ENCODE data around the gene MAL.
A peak's percentile ranks its signal among the peaks of the same experiment; 100 is the strongest.
"Not testable (repeated sequence)": the region's sequence is repeated elsewhere in the genome, so short reads cannot be mapped to it uniquely, and the experiment has no call there.

Gene MAL

DNA sequence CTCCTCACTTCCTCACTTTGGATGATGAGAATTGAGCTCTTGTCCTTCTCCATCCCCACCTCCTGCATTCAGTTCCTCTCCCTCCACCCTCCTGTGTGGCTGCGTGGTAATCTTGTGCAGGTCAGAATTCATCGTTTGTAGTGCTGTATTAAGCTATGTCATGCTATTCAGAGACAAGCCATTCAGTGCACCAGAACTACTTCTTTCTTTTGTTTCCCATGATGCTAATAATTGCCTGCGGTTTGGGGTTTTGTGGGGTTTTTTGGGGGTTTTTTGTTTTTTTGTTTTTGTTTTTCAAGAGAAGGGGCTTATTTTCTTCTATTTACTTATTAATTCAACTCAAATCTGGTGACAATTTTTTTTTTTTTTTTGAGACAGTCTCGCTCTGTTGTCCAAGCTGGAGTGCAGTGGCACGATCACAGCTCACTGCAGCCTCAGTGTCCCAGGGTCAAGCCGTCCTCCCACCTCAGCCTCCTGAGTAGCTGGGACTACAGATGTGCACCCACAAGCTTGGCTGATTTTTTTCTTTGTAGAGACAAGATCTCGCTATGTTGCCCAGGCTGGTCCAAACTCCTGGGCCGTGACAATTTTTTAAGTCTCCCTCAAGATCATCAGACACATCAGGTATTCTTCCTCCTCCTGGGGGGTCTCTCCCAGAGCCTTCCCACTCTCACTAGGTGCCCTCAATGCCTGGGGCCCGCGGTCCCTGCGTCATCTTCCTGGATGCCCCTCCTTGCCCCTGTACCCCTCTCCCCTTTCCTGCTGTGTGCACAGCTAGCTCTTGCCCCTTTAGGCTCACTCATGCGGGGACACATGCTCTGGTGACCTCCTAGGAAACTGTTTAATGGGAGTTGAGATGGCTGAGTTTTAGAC is 37.8 kb downstream of the MAL start:
- DNase-seq: no peak

DNA sequence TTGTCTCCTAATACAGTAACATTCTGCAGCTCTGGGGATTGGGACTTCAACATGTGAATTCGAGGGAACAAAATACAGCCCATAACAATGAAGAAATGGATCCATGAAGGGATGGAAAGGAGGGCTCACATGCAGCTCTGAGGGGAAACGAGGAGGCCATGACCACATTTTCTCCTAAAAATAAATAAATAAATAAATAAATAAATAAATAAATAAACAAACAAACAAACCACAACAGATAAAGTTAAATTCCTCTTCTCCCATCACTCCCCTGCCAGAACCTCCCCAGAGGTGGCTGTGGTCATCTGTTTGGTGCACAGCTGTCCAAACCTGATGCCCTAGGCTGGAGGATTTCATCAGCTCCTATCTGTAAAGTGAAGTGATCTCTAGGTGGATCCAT is 42.7 kb downstream of the MAL start:
- no peak for DNase-seq

DNA sequence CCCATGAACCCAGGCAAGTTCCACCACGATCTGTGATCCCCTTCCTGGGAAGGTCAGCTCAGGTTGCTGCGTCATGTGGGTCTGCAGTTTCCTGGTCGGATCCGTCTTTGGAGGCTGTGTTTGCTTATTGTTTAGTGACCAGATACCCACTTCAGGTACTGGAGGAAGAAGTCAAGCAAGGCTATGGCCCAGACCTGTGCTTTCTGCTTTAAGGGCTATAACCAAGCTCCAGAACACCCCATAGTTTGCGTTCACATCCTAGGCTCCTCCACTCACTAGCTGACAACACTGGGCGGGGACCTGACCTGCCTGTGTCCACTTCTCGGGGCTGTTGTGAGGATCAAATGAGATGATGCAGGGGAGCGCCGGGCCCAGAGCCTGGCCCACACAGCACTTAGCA is 44.0 kb downstream of the MAL start:
- DNase-seq: no peak

- no peak for DNase-seq
These were observed 46.3 kb downstream of the MAL start for GRCh38 chr2:95071856-95072255.

DNA sequence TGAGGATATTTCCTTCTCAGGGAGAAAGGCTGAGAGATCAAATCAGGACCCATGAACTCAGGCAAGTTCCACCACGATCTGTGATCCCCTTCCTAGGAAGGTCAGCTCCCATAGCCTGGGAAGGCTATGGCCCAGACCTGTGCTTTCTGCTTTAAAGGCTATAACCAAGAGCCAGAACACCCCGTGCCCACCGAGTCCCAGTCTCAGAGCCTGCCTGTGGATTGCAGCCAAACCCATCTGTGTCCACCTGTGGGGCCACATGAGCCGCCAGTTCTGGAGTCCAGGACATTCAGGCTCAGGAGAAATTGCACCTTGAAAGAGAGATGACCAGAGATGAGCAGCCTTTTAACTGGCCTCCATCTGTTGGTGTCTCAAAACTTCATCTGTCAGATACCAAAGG is 46.9 kb downstream of the MAL start:
- DNase-seq: no peak

GRCh38 chr2:95073856-95074662 is 48.6 kb downstream of the MAL start:
- DNase-seq: no peak

DNA sequence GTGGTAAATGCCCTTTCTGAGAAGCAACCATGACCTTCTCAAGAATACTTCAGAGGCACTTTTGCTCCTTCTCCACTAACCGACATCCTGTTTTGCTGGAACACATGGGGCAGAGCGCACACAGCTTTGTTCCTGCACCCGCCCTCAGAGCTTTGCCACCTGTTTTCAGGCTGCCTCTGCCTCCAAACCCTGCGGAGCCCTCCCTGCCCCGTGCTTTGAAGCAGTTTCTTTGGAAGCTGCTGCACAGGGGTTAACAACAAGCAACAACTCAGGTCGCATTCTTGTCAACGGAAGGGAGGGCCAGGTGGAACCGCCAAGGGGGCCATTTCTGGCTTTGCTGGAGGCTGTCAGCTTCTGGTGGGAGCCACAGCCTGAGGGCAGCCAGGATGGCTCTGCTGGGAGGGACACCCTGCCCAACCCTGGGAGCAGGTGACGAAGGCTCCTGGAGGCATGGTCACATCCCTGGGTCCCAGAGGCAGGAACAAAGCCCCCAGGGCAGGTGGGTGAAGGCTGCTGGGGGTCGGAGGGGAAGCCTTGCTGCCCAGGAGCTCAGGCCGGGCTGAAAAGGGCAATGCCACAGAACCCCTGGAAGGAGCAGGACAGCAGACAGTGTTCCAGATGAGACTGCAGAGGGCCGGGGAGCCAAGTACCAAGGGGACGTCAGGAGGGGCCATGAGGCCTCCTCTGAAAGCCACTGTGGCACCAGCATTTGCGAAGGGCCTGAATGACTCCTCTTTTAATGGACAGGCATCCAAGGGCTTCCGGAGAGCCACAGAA is 49.3 kb downstream of the MAL start:
- no peak for DNase-seq

DNA sequence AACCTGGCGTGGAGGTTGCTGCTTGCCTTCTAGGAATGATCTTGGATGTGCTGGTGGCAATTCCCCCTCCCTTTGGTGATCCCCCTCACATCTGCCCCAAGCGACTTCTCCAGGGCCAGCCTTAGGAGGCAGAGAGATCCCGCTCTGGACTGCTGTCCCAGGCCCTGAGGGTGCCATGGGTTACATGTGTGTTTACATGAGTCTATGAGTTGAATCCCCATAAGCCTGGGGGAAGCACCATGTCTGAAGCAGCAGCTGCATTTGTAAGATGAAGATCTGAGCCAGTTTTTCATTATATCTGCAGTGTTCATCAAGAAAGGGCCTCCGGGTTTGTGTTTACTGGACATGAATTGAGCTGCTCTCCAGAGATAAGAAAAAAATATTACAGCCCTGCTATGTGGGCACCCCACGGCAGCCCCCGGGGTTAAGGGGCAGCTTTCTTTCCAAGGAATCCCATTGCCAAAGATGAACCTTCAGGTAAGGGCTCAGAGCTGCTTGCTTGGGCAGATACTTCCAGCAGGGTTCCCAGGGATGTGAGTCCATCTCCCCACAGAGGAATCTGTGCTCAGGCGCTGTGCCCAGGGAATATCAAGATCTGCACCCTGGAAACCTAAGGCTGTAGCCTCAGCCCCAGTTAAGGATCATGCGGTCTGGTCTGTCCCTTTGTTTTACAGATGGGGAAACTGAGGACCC is 50.1 kb downstream of the MAL start:
- no peak for DNase-seq

DNA sequence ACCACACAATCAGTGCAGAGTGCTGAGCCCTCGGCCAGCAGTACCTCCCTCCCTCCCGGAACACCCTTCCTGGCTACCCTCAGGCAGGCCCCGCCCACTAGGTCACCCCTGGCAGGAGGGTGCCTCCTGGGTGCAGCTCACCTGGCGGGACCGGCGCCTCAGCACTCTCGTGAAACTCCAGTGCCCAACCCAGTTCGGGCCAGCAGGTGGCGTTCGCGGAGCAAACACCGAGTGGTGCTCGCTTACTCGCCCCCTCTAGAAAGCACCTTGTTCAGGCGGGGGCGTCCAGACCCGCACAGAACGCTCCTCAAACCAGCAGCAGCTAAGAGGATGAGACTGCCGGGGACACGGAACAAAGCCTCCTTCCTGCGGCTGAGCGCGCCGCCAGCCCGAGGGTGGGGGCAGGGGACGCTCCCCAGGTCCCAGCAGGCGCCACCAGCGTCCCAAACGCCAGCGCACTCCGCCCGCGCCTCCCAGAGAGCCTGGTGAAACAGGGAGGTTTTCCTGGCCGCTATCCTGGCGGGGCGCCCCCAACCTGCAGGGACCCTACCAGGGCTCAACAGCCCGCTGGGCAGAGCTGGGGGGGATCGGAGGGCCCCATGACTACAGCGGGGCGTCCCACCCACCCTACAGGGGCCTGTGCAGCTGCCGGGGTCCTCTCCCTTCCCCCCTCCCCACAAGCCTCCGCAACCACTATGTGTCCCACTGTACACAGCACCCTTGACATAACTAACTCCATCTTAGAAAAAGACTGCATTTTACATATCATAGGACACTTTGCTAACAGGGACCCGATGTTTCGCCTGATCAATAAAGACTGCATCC is 51.4 kb downstream of the MAL start:
- DNase-seq: peak; percentile 88

GRCh38 chr2:95077530-95077825 is 52.0 kb downstream of the MAL start:
- DNase-seq: no peak

DNA sequence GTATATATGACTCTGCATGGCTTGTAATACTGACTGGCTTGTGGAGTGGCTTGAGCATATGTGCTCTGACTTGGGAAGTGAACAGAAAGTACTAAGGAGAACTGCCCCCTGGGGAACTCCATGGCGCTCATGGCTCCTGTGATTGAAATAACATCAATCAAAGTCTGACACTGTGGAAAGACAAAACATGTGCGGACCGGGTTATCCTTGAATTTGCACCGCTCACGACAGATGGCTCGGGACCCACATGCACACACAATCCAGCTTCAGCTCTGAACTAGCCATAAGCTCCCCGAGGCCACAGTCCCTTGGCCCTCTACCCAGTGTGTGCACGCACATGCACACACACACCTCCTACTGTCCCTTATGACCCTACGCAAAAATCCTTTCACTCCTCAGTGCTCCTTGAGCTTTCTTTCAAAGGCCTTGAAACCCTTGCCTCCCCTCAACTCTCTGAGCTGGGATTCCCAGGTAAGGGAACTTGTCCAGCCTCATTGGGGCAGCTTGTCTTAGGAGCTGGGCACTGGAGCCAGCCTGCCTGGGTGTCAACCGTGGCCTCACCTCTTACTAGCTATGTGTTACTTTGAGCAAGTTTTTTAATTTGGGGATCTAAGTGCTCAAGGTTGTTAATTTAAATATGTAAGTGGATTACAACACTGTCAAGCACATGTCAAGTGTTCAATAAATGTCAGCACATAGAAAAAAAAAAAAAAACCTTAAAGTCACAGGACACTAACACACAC is 52.5 kb downstream of the MAL start:
- no peak for DNase-seq

GRCh38 chr2:95079199-95079683 is 53.7 kb downstream of the MAL start:
- DNase-seq: no peak

DNA sequence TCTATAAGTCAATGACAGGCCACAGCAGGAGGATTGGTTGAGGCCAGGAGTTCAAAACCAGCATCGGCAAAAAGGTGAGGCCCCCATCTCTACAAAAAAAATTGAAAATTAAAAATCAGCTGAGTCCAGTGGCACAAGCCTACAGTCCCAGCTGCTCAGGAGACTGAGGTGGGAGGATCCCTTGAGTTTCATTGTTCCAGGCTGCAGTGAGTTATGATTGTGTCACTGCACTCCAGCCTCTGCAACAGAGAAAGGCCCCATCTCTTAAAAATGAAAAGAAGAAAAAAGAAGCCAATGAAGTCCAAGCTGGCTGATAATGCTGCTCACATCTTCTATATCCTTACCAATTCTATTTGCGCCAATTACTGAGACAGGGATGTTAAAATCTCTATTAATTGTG is 57.0 kb downstream of the MAL start:
- DNase-seq: no peak

- no peak for DNase-seq
These were observed 60.5 kb downstream of the MAL start for GRCh38 chr2:95086017-95086416.

GRCh38 chr2:95087379-95087778 is 61.9 kb downstream of the MAL start:
- no peak for DNase-seq

- DNase-seq: no peak
These were observed 66.5 kb downstream of the MAL start for GRCh38 chr2:95091885-95092555.

DNA sequence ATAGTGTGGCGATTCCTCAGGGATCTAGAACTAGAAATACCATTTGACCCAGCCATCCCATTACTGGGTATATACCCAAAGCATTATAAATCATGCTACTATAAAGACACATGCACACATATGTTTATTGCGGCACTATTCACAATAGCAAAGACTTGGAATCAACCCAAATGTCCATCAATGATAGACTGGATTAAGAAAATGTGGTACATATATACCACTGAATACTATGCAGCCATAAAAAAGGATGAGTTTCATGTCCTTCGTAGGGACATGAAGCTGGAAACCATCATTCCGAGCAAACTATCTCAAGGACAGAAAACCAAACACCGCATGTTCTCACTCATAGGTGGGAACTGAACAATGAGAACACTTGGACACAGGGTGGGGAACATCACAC is 72.8 kb downstream of the MAL start:
- DNase-seq: not testable (repeated sequence)

GRCh38 chr2:95099910-95100309 is 74.4 kb downstream of the MAL start:
- no peak for DNase-seq
